Tibial artery (tissue), 4 donors: ENCODE results near the gene CA10.

Experiments used
- DNase-seq, 2 donors: peaks; one replicate each; pipeline ENCODE4 v3.0.0-alpha.2; 2019
- H3K27ac ChIP-seq, 2 donors: fragments of 200-600 bp; sonication (generic) in 1 of 2; 1 replicate in 1 of 2; 2 replicates in 1 of 2; pipeline ENCODE4 v1.5.1; 2018 to 2019; ENCODE audit warnings: mild to moderate bottlenecking in 1 of 2
- H3K27me3 ChIP-seq, 2 donors: fragments of 200-600 bp; sonication (generic) in 1 of 2; one replicate each; pipeline versions ENCODE4 v1.5.1 to v1.6.0; 2016 to 2019
- H3K36me3 ChIP-seq, 3 donors: fragments of 200-600 bp; sonication (generic) in 2 of 3; one replicate each; pipeline ENCODE4 v1.5.1; 2016 to 2019; ENCODE audit warnings: mild to moderate bottlenecking in 2 of 3
- H3K4me1 ChIP-seq, 4 donors: fragments of 200-600 bp; sonication (generic) in 2 of 4; 1 replicate in 3 of 4; 2 replicates in 1 of 4; pipeline ENCODE4 v1.5.1; 2016 to 2019
- H3K4me3 ChIP-seq, 2 donors: fragments of 200-600 bp; sonication (generic) in 1 of 2; 1 replicate in 1 of 2; 2 replicates in 1 of 2; pipeline ENCODE4 v1.5.1; 2018 to 2019; ENCODE audit warnings: mild to moderate bottlenecking in 2 of 2
- H3K9me3 ChIP-seq, 3 donors: fragments of 200-600 bp; sonication (generic) in 1 of 3; one replicate each; pipeline ENCODE4 v1.5.1; 2016 to 2019
- intact Hi-C: fragments of 100-400 bp; cut with DNase I; formaldehyde crosslinking; loops from one replicate; pipeline ENCODE4 v1.15.0; 2023; ENCODE audit warnings: low total_unique reads
- TF ChIP-seq, protein P1 (sequence below), 2 experiments: fragments of 200-600 bp in 1 of 2; fragments of 450-650 bp in 1 of 2; IDR thresholded peaks; one replicate each; pipeline ENCODE4 v1.5.1; 2017 to 2019; ENCODE audit warnings: antibody characterized with exemption in 2 of 2, mild to moderate bottlenecking in 1 of 2, moderate library complexity in 1 of 2

Gene CA10

DNA sequence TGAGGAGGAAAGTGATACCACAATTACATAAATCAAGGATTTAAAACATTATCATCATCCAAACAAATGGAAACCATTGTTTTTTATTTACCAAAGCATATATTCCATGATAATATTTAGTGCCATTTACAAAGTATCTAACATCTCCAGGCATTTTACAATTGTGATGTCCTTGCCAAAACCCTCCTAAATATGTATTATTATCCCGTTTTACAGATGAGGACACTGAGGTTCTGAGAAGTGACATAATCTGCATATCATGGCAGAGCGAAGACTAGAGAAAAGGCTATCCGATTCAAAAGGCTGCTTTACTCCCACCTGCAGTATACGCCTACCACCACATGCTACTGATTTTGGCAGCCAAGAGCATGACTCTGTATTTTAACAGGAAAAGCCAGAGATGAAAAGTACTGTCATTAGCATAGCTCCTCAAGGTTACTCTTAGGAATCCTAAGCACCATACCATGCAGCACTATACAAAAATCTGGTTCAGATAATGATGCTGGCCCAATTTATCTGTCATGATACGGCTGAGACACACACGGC lies 301.4 kb downstream of the CA10 start:
- Histone ChIP-seq H3K4me3 (no peak overlapping the region), H3K27ac (no peak overlapping the region), H3K4me1 (no peaks in the 10 kb centered on the region), H3K36me3 (no peaks in the 10 kb centered on the region), H3K9me3 (no peaks in the 10 kb centered on the region), H3K27me3 (no peaks in the 10 kb centered on the region)
- no peak for DNase-seq
- TF ChIP-seq, protein P1, sequence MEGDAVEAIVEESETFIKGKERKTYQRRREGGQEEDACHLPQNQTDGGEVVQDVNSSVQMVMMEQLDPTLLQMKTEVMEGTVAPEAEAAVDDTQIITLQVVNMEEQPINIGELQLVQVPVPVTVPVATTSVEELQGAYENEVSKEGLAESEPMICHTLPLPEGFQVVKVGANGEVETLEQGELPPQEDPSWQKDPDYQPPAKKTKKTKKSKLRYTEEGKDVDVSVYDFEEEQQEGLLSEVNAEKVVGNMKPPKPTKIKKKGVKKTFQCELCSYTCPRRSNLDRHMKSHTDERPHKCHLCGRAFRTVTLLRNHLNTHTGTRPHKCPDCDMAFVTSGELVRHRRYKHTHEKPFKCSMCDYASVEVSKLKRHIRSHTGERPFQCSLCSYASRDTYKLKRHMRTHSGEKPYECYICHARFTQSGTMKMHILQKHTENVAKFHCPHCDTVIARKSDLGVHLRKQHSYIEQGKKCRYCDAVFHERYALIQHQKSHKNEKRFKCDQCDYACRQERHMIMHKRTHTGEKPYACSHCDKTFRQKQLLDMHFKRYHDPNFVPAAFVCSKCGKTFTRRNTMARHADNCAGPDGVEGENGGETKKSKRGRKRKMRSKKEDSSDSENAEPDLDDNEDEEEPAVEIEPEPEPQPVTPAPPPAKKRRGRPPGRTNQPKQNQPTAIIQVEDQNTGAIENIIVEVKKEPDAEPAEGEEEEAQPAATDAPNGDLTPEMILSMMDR (IDR thresholded peaks at IDR 0.05), result no peak
- intact Hi-C loops, result no loop called here

DNA sequence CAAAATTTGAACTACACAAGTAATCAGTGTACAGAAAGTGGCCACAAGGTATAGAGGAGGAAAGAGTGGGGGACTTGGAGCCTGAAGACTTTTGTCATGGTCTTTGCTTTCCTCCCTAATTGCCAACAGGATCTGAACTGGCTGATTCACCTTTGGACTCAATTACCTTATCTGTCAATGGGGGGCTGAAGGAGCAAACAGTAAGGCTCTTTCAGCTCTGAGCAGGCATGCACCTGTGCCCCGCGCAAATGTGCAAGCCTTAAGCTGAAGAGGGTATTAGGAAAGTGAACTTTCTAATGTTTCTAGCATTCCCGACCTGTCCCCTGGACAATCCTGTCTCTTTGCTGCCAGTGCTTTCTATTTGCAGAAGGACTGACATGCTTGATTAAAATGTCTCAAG lies 302.7 kb downstream of the CA10 start:
- DNase-seq, result no peak
- H3K4me1 ChIP-seq, result no peaks in the 10 kb centered on the region
- H3K4me3 ChIP-seq, result no peak overlapping the region
- no peak overlapping the region for H3K27ac ChIP-seq
- TF ChIP-seq, protein P1 (IDR thresholded peaks at IDR 0.05), result no peak
- no peaks in the 10 kb centered on the region for H3K36me3 ChIP-seq
- no peaks in the 10 kb centered on the region for H3K9me3 ChIP-seq
- H3K27me3 ChIP-seq, result no peaks in the 10 kb centered on the region
- intact Hi-C loops, result no loop called here

DNA sequence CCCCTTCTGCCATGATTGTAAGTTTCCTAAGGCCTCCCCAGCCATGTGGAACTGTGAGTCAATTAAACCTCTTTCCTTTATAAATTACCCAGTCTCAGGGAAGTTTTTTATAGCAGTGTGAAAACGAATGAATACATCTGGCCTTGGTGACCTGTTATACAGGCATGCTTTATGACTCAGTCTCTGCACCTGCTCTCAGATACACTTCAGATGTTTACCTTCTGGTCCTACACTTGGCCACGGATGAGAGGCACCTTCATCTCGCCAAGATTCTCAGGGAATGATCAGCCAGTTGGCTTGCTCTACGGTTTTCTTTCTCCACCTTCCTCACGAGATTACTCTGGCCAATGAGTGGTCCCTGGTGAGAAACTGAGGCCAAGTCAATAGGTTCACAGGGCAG lies 304.7 kb downstream of the CA10 start:
- TF ChIP-seq, protein P1 (IDR thresholded peaks at IDR 0.05), result no peak
- Histone ChIP-seq H3K4me1 (no peaks in the 10 kb centered on the region), H3K27me3 (no peaks in the 10 kb centered on the region), H3K4me3 (no peak overlapping the region), H3K27ac (no peak overlapping the region), H3K36me3 (no peaks in the 10 kb centered on the region), H3K9me3 (no peaks in the 10 kb centered on the region)
- no peak for DNase-seq
- intact Hi-C loops, result no loop called here

DNA sequence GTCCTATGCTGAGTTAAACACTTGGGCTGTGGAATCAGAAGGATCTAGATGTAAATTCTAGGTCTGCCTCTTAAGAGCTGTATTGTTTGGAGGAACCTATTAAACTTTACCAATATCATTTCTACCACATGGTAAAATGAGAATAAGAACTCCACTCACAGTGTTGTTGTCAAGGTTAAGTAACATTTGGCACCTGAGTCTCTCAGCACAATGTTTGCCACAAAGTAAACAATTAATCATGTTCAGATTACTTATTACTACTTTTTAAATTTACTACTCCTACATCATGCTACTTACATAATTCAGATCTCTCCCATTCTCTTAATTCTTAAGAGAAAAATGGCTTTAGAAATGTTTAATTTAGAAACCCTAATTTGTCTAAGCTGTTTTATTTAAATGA lies 305.9 kb downstream of the CA10 start:
- Histone ChIP-seq H3K27ac (no peak overlapping the region), H3K36me3 (no peaks in the 10 kb centered on the region), H3K4me1 (no peaks in the 10 kb centered on the region), H3K27me3 (no peaks in the 10 kb centered on the region), H3K4me3 (no peak overlapping the region), H3K9me3 (no peaks in the 10 kb centered on the region)
- intact Hi-C loops, result no loop called here
- TF ChIP-seq, protein P1 (IDR thresholded peaks at IDR 0.05), result no peak
- no peak for DNase-seq

DNA sequence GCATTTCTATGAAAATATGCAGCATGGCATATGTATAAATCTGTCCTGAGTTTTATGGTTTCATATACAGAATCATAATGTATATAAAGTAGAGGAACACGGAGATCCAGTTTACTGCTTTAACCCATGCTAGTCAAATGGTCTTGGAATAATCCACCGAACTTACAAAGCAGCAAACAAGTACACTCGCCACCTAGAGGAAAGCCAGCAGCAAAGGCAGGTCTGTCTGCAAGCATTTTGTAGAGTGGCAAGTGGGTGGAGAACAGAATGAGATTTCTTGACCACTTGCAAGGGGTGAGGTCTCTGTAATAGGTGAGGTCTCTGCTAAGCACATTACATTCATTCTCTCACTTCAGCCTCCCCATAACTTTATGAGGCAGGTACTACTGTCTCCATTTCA lies 308.3 kb downstream of the CA10 start:
- TF ChIP-seq, protein P1 (IDR thresholded peaks at IDR 0.05), result no peak
- intact Hi-C loops, result no loop called here
- no peak for DNase-seq
- Histone ChIP-seq H3K36me3 (no peaks in the 10 kb centered on the region), H3K4me1 (no peaks in the 10 kb centered on the region), H3K4me3 (no peak overlapping the region), H3K27me3 (no peaks in the 10 kb centered on the region), H3K9me3 (no peaks in the 10 kb centered on the region), H3K27ac (no peak overlapping the region)

DNA sequence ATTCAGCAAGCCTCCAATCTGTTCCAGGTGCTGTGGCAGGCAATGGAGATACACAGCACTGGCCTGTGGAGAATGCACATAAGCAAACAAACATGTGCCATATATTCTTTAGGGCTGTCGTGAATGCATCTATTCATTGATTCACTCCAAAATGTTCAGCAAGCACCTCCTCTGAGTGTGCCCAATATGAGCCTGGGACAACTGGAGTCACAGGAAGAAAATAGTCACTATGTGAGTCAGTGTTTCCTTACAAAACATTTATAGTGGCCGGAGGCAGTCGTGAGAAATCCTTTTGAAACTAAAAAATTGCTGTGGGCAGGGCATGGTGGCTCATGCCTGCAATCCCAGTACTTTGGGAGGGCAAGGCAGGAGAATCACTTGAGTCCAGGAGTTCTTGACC lies 310.1 kb downstream of the CA10 start:
- no peaks in the 10 kb centered on the region for H3K36me3 ChIP-seq
- TF ChIP-seq, protein P1 (IDR thresholded peaks at IDR 0.05), result no peak
- DNase-seq, result no peak
- H3K4me1 ChIP-seq, result no peaks in the 10 kb centered on the region
- H3K4me3 ChIP-seq, result no peak overlapping the region
- H3K27me3 ChIP-seq, result no peaks in the 10 kb centered on the region
- H3K27ac ChIP-seq, result no peak overlapping the region
- no peaks in the 10 kb centered on the region for H3K9me3 ChIP-seq
- intact Hi-C loops, result no loop called here
